ENCODE data around the gene WNK1. TPM values are rescaled to one million over a fixed set of nuclear protein-coding genes. Genes with fewer than 3 reads are reported as not detected.
A peak's percentile ranks its signal among the peaks of the same experiment; 100 is the strongest.

WNK1 gene
- total RNA-seq, 1 donor from 2014 or later = 248 TPM

- peak overlapping the region; percentile 6 for H3K27ac Mint-ChIP-seq
- DNase-seq (ENCODE audit: low spot score, unreplicated experiment) = no peak
- no peak overlapping the region for H3K4me3 Mint-ChIP-seq (ENCODE audit: low read depth)
- TF ChIP-seq, protein P1, sequence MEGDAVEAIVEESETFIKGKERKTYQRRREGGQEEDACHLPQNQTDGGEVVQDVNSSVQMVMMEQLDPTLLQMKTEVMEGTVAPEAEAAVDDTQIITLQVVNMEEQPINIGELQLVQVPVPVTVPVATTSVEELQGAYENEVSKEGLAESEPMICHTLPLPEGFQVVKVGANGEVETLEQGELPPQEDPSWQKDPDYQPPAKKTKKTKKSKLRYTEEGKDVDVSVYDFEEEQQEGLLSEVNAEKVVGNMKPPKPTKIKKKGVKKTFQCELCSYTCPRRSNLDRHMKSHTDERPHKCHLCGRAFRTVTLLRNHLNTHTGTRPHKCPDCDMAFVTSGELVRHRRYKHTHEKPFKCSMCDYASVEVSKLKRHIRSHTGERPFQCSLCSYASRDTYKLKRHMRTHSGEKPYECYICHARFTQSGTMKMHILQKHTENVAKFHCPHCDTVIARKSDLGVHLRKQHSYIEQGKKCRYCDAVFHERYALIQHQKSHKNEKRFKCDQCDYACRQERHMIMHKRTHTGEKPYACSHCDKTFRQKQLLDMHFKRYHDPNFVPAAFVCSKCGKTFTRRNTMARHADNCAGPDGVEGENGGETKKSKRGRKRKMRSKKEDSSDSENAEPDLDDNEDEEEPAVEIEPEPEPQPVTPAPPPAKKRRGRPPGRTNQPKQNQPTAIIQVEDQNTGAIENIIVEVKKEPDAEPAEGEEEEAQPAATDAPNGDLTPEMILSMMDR (IDR thresholded peaks at IDR 0.05; ENCODE audit: unreplicated experiment) = no peak
- peaks cover 4% of the 10 kb centered on the region for H3K36me3 Mint-ChIP-seq (ENCODE audit: insufficient read depth)
- no peaks in the 10 kb centered on the region for H3K9me3 Mint-ChIP-seq (ENCODE audit: low read depth)
- H3K4me1 Mint-ChIP-seq (ENCODE audit: low read depth) = no peaks in the 10 kb centered on the region
- H3K27me3 Mint-ChIP-seq = no peaks in the 10 kb centered on the region
Measured at GRCh38 chr12:795305-795704, 42.9 kb downstream of the WNK1 start.

- Mint-ChIP-seq H3K4me1 (ENCODE audit: low read depth) (no peaks in the 10 kb centered on the region), H3K27ac (no peak overlapping the region), H3K9me3 (ENCODE audit: low read depth) (no peaks in the 10 kb centered on the region), H3K4me3 (ENCODE audit: low read depth) (no peak overlapping the region), H3K27me3 (no peaks in the 10 kb centered on the region), H3K36me3 (ENCODE audit: insufficient read depth) (no peaks in the 10 kb centered on the region)
- no peak for DNase-seq (ENCODE audit: low spot score, unreplicated experiment)
- TF ChIP-seq, protein P1 (IDR thresholded peaks at IDR 0.05; ENCODE audit: unreplicated experiment) = no peak
Measured at GRCh38 chr12:800401-800800, 48.0 kb downstream of the WNK1 start.

DNA sequence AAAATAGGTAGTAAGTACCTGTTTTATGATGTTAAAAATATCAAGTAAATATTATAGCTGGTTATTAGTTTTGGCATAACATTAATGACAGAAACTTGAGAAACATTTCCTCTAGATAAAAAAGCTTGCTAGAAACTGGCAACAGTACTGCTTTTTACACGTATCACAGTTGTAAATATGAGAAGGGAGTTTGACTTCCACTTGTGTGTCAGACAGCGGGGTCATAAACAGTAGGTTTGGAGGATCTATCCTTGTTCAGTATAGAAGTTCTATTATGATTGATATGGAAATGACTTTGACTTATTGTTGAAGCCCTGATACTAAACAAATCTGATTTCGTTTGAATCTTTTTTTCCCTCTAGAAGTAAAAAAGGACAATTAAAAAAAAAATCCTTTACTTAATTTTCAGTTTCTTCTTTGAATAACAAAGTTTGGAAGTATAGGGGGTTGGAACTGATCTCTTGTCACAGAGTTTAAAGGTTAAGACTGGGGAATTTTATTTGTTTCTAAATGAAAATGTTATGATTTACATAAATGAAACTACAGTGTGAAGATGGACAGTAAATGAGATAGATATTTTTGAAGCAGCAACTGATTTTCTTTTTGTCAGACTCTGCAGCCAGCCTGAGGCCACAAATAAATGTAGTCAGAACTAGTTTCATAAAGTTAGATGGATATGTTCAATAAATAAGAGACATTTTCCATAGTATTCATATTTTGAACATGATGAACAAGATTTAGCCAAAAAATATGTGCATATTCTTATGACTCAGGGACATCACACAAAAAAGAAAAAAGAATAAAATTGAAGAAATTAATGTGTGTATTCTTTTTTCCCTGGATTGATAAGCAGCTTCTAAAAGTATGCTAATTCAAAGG is 50.1 kb downstream of the WNK1 start:
- TF ChIP-seq, protein P1 (IDR thresholded peaks at IDR 0.05; ENCODE audit: unreplicated experiment) = no peak
- Mint-ChIP-seq H3K27ac (no peak overlapping the region), H3K4me1 (ENCODE audit: low read depth) (peaks cover 7% of the 10 kb centered on the region), H3K27me3 (no peaks in the 10 kb centered on the region), H3K36me3 (ENCODE audit: insufficient read depth) (no peaks in the 10 kb centered on the region), H3K9me3 (ENCODE audit: low read depth) (no peaks in the 10 kb centered on the region), H3K4me3 (ENCODE audit: low read depth) (no peak overlapping the region)
- DNase-seq (ENCODE audit: low spot score, unreplicated experiment) = no peak

DNA sequence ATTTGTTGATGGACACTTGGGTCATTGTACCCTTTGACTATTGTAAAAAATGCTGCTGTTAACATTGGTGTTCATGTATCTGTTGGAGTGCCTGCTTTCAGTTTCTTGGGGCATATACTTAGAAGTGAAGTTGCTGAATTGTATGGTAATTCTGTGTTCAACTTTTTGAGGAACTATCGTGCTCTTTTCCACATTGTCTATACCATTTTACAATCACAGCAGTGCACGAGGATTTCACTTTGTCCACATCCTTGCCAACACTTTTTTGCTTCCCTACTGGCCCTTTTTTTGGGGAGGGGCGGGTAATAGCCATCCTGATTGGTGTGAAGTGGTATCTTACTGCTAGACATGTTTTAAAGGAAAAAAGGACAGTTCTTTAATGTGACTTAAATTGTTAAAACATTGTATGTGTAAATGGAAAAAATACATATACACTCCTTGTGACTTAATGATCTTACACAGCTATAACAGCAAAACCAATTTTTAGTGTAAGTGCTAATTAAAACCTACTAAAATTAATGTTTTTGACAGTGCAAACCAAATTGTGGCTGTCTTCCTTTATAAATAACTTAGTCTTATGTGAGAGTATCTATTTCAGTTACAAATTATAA is 52.7 kb downstream of the WNK1 start:
- no peak for DNase-seq (ENCODE audit: low spot score, unreplicated experiment)
- H3K27ac Mint-ChIP-seq = no peak overlapping the region
- no peak overlapping the region for H3K4me3 Mint-ChIP-seq (ENCODE audit: low read depth)

GRCh38 chr12:806200-806791 is 53.9 kb downstream of the WNK1 start:
- DNase-seq (ENCODE audit: low spot score, unreplicated experiment) = no peak
- H3K27ac Mint-ChIP-seq = peak overlapping the region; percentile 0
- H3K9me3 Mint-ChIP-seq (ENCODE audit: low read depth) = no peaks in the 10 kb centered on the region
- H3K4me1 Mint-ChIP-seq (ENCODE audit: low read depth) = peaks cover 7% of the 10 kb centered on the region
- no peaks in the 10 kb centered on the region for H3K27me3 Mint-ChIP-seq
- TF ChIP-seq, protein P1 (IDR thresholded peaks at IDR 0.05; ENCODE audit: unreplicated experiment) = no peak
- no peaks in the 10 kb centered on the region for H3K36me3 Mint-ChIP-seq (ENCODE audit: insufficient read depth)
- H3K4me3 Mint-ChIP-seq (ENCODE audit: low read depth) = no peak overlapping the region

More for the DNA sequence above, 52.7 kb downstream of the WNK1 start:
- TF ChIP-seq, protein P1 (IDR thresholded peaks at IDR 0.05; ENCODE audit: unreplicated experiment) = no peak
- Mint-ChIP-seq H3K9me3 (ENCODE audit: low read depth) (no peaks in the 10 kb centered on the region), H3K4me1 (ENCODE audit: low read depth) (peaks cover 7% of the 10 kb centered on the region), H3K27me3 (no peaks in the 10 kb centered on the region), H3K36me3 (ENCODE audit: insufficient read depth) (no peaks in the 10 kb centered on the region)

All from progenitor cell of endocrine pancreas (in vitro differentiated cells).